CD14-positive monocyte (primary cell): ENCODE results near the gene BUB1B. TPM values are rescaled to one million over a fixed set of nuclear protein-coding genes. Genes with fewer than 3 reads are reported as not detected.

Experiments used
- DNase-seq, 3 donors: peaks; one replicate each; pipeline ENCODE4 v3.0.0-alpha.2; 2011 to 2022
- H2AFZ ChIP-seq: 2 replicates; pipeline ENCODE4 v1.6.0; 2012; ENCODE audit warnings: mild to moderate bottlenecking, low read depth, low read length, inconsistent platforms; ENCODE audit not compliant: insufficient read depth, poor library complexity, severe bottlenecking
- H3K27ac ChIP-seq, 2 donors: 1 replicate in 1 of 2; 2 replicates in 1 of 2; pipeline ENCODE4 v1.5.1; 2012 to 2013; ENCODE audit warnings: low read length in 2 of 2, control low read depth in 1 of 2, inconsistent platforms in 1 of 2, low read depth in 1 of 2, mild to moderate bottlenecking in 1 of 2
- H3K27me3 ChIP-seq, 2 donors: one replicate each; pipeline versions ENCODE4 v1.6.0 to v1.6.1; 2011 to 2013; ENCODE audit warnings: low read length in 2 of 2; ENCODE audit not compliant: control insufficient read depth in 2 of 2, insufficient read depth in 2 of 2
- H3K36me3 ChIP-seq, 2 donors: replicated peaks in 1 of 2; 1 replicate in 1 of 2; 2 replicates in 1 of 2; pipeline versions ENCODE4 v1.5.1 to v1.6.1; 2012 to 2013; ENCODE audit warnings: low read length in 2 of 2, control low read depth in 1 of 2, inconsistent platforms in 1 of 2, mild to moderate bottlenecking in 1 of 2; ENCODE audit not compliant: insufficient read depth in 2 of 2, control insufficient read depth in 1 of 2
- H3K4me1 ChIP-seq, 2 donors: 1 replicate in 1 of 2; 2 replicates in 1 of 2; pipeline versions ENCODE4 v1.5.1 to v1.6.1; 2012 to 2013; ENCODE audit warnings: low read length in 2 of 2, control low read depth in 1 of 2, inconsistent platforms in 1 of 2, mild to moderate bottlenecking in 1 of 2, moderate library complexity in 1 of 2; ENCODE audit not compliant: insufficient read depth in 2 of 2, control insufficient read depth in 1 of 2
- H3K4me2 ChIP-seq: replicated peaks from 2 replicates; pipeline ENCODE3; 2012; ENCODE audit warnings: low read length, moderate library complexity, mild to moderate bottlenecking; ENCODE audit not compliant: poor library complexity, severe bottlenecking; ENCODE audit errors: extremely low read depth
- H3K4me3 ChIP-seq, 3 experiments: fragments of 200-600 bp in 1 of 3; sonication (generic) in 1 of 3; replicated peaks in 1 of 3; 1 replicate in 2 of 3; 2 replicates in 1 of 3; pipeline ENCODE4 v1.5.1; 2011 to 2013; ENCODE audit warnings: low read length in 3 of 3, mild to moderate bottlenecking in 3 of 3, control low read depth in 2 of 3, low read depth in 2 of 3, inconsistent platforms in 1 of 3, moderate library complexity in 1 of 3
- H3K79me2 ChIP-seq: 2 replicates; pipeline ENCODE4 v1.6.0; 2012; ENCODE audit warnings: mild to moderate bottlenecking, control low read depth, inconsistent platforms, low read length, moderate library complexity; ENCODE audit not compliant: insufficient read depth
- H3K9ac ChIP-seq: 2 replicates; pipeline ENCODE4 v1.6.0; 2017; ENCODE audit warnings: low read length, mild to moderate bottlenecking; ENCODE audit not compliant: insufficient read depth, poor library complexity, severe bottlenecking
- H3K9me3 ChIP-seq, 2 donors: replicated peaks in 1 of 2; 1 replicate in 1 of 2; 2 replicates in 1 of 2; pipeline versions ENCODE4 v1.5.1 to v1.6.1; 2012 to 2013; ENCODE audit warnings: low read length in 2 of 2, control low read depth in 1 of 2; ENCODE audit not compliant: control insufficient read depth in 1 of 2, insufficient read depth in 1 of 2
- H4K20me1 ChIP-seq: 2 replicates; pipeline ENCODE4 v1.6.0; 2012; ENCODE audit warnings: mild to moderate bottlenecking, low read length, control low read depth, moderate library complexity; ENCODE audit not compliant: insufficient read depth
- H3K27ac Mint-ChIP-seq, 7 donors: one replicate each; pipeline ENCODE4 v1.8.0; 2020; ENCODE audit warnings: mild to moderate bottlenecking in 7 of 7, mixed read lengths in 7 of 7, moderate library complexity in 6 of 7, inconsistent platforms in 2 of 7
- H3K27me3 Mint-ChIP-seq, 3 donors: one replicate each; pipeline ENCODE4 v1.8.0; 2021 to 2022; ENCODE audit warnings: low read depth in 3 of 3, mild to moderate bottlenecking in 3 of 3, mixed read lengths in 3 of 3, moderate library complexity in 3 of 3, inconsistent platforms in 1 of 3
- H3K36me3 Mint-ChIP-seq, 2 donors: one replicate each; pipeline ENCODE4 v1.8.0; 2020; ENCODE audit warnings: mixed read lengths in 2 of 2, inconsistent platforms in 1 of 2, mild to moderate bottlenecking in 1 of 2
- H3K4me1 Mint-ChIP-seq: one replicate; pipeline ENCODE4 v1.8.0; 2020; ENCODE audit warnings: mild to moderate bottlenecking, mixed read lengths
- H3K4me3 Mint-ChIP-seq, 2 donors: one replicate each; pipeline ENCODE4 v1.8.0; 2020; ENCODE audit warnings: mild to moderate bottlenecking in 2 of 2, mixed read lengths in 2 of 2, moderate library complexity in 1 of 2
- H3K9me3 Mint-ChIP-seq, 7 donors: one replicate each; pipeline ENCODE4 v1.8.0; 2020 to 2022; ENCODE audit warnings: mixed read lengths in 7 of 7, mild to moderate bottlenecking in 6 of 7, moderate library complexity in 6 of 7, inconsistent platforms in 2 of 7
- CTCF ChIP-seq: fragments of 200-600 bp; IDR thresholded peaks from one replicate; pipeline ENCODE4 v1.8.0; 2022; ENCODE audit warnings: antibody characterized with exemption, mild to moderate bottlenecking
- WGBS: methylation state at CpG from one replicate; pipeline ENCODE4 v1.1.5; 2013; ENCODE audit warnings: missing lambda C conversion rate; ENCODE audit not compliant: insufficient coverage; 5-methylcytosine and 5-hydroxymethylcytosine counted together
- intact Hi-C, 2 donors: fragments of 100-400 bp; cut with micrococcal nuclease; formaldehyde crosslinking; loops; one replicate each; pipeline versions ENCODE4 v1.15.0 to v1.15.1; 2023
- polyA plus RNA-seq, 3 donors: library from polyadenylated mRNA; depleted of rRNA in 1 of 3; unstranded in 2 of 3; stranded (reverse) in 1 of 3; fragments of 300-500 nt in 2 of 3; fragments of >200 nt in 1 of 3; fragmentation: Illumina TruSeq in 2 of 3; gene quantifications; 1 replicate in 2 of 3; 2 replicates in 1 of 3; pipeline ENCODE4 v1.2.3, GENCODE V29; 2012 to 2021

The BUB1B gene
- polyA plus RNA-seq, 3 donors = 0.01 to 0.51 TPM; not detected in 1

- H3K4me2 ChIP-seq = no peak overlapping the region
- TF ChIP-seq CTCF = no peak
- Mint-ChIP-seq H3K4me1 (peaks cover 2% of the 10 kb centered on the region), H3K4me3 (no peak overlapping the region), H3K9me3 (no peaks in the 10 kb centered on the region), H3K36me3 (peaks cover 0 to 6% of the 10 kb centered on the region in 2 donors), H3K27ac (no peak overlapping the region), H3K27me3 (peaks cover 10 to 18% (median 17%) of the 10 kb centered on the region in 3 donors)
- H3K4me3 ChIP-seq = no peak overlapping the region
- H3K79me2 ChIP-seq = no peaks in the 10 kb centered on the region
- H3K36me3 ChIP-seq = no peaks in the 10 kb centered on the region
- H3K4me1 ChIP-seq = no peaks in the 10 kb centered on the region
- 55% methylated on average over 7 of the region's 8 CpGs for WGBS
- no peaks in the 10 kb centered on the region for H4K20me1 ChIP-seq
- H2AFZ ChIP-seq = peak overlapping the region; percentile 6
- H3K9ac ChIP-seq = no peak overlapping the region
- H3K27ac ChIP-seq = no peak overlapping the region
- intact Hi-C loops = no loop called here
- no peaks in the 10 kb centered on the region for H3K9me3 ChIP-seq
- H3K27me3 ChIP-seq = peaks cover 4 to 7% of the 10 kb centered on the region in 2 donors
- DNase-seq = no peak
Observed at GRCh38 chr15:40258544-40258943, 97.7 kb downstream of the BUB1B start.

- Histone ChIP-seq H3K9me3 (no peaks in the 10 kb centered on the region), H3K4me3 (no peak overlapping the region), H3K9ac (no peak overlapping the region), H3K36me3 (no peaks in the 10 kb centered on the region), H3K4me2 (no peak overlapping the region), H3K79me2 (no peaks in the 10 kb centered on the region), H2AFZ (no peak overlapping the region), H4K20me1 (no peaks in the 10 kb centered on the region), H3K4me1 (no peaks in the 10 kb centered on the region), H3K27ac (no peak overlapping the region), H3K27me3 (peaks cover 1 to 2% of the 10 kb centered on the region in 2 donors)
- Mint-ChIP-seq H3K27me3 (peaks cover 6 to 13% (median 13%) of the 10 kb centered on the region in 3 donors), H3K27ac (no peak overlapping the region), H3K9me3 (no peaks in the 10 kb centered on the region), H3K4me1 (peaks cover 2% of the 10 kb centered on the region), H3K4me3 (no peak overlapping the region), H3K36me3 (peaks cover 0 to 2% of the 10 kb centered on the region in 2 donors)
- TF ChIP-seq CTCF = no peak
- WGBS = 57% methylated on average over 3 of the region's 7 CpGs
- intact Hi-C loops = no loop called here
- no peak for DNase-seq
Observed at GRCh38 chr15:40259021-40259420, 98.2 kb downstream of the BUB1B start.
